ENCODE measurements around the gene STARD3. TPM values are rescaled to one million over a fixed set of nuclear protein-coding genes. Genes with fewer than 3 reads are reported as not detected.

STARD3 gene
- total and polyA plus RNA-seq, 7 donors = 21.0 to 59.2 (median 37.0) TPM

- no peak for TF ChIP-seq EP300 (IDR thresholded peaks at IDR 0.05)
- TF ChIP-seq POLR2A (IDR thresholded peaks at IDR 0.05) = no peak
- TF ChIP-seq POLR2AphosphoS5 (IDR thresholded peaks at IDR 0.05) = no peak
- no peak for TF ChIP-seq CTCF (IDR thresholded peaks at IDR 0.05)
- Histone ChIP-seq H3K4me3 (no peak overlapping the region), H3K4me1 (peaks cover 0 to 19% (median 15%) of the 10 kb centered on the region in 4 donors), H3K36me3 (no peaks in the 10 kb centered on the region), H3K27ac (no peak overlapping the region), H3K27me3 (peaks cover 0 to 33% (median 25%) of the 10 kb centered on the region in 3 donors), H3K9me3 (no peaks in the 10 kb centered on the region)
- 55 to 60% methylated on average over 6 of the region's 6 CpGs for WGBS, 2 donors
- intact Hi-C loops (cut with DNase I) = no loop called here
- DNase-seq = no peak
These were observed 21.5 kb upstream of the STARD3 start for GRCh38 chr17:39615434-39615833.

GRCh38 chr17:39617100-39617445 is 19.9 kb upstream of the STARD3 start:
- H3K36me3 ChIP-seq = no peaks in the 10 kb centered on the region
- no peak for DNase-seq
- intact Hi-C loops (cut with DNase I) = no loop called here
- peaks cover 0 to 31% (median 20%) of the 10 kb centered on the region in 3 donors for H3K27me3 ChIP-seq
- H3K9me3 ChIP-seq = no peaks in the 10 kb centered on the region
- peaks cover 0 to 20% (median 17%) of the 10 kb centered on the region in 4 donors for H3K4me1 ChIP-seq
- WGBS, 2 donors = 79 to 90% methylated on average over 3 of the region's 3 CpGs
- TF ChIP-seq POLR2AphosphoS5 (IDR thresholded peaks at IDR 0.05) (no peak), POLR2A (IDR thresholded peaks at IDR 0.05) (no peak), CTCF (IDR thresholded peaks at IDR 0.05) (no peak), EP300 (IDR thresholded peaks at IDR 0.05) (no peak)
- H3K4me3 ChIP-seq = no peak overlapping the region
- no peak overlapping the region for H3K27ac ChIP-seq

GRCh38 chr17:39617446-39618245 is 19.3 kb upstream of the STARD3 start:
- TF ChIP-seq CTCF (IDR thresholded peaks at IDR 0.05) (no peak), POLR2AphosphoS5 (IDR thresholded peaks at IDR 0.05) (no peak), EP300 (IDR thresholded peaks at IDR 0.05) (no peak), POLR2A (IDR thresholded peaks at IDR 0.05) (no peak)
- peak; percentile 85 for DNase-seq
- Histone ChIP-seq H3K9me3 (no peaks in the 10 kb centered on the region), H3K4me3 (peak overlapping the region; percentile 27 to 70 (median 58)), H3K36me3 (no peaks in the 10 kb centered on the region), H3K27ac (peak overlapping the region; percentile 60 to 77 (median 69)), H3K4me1 (peaks cover 0 to 26% (median 21%) of the 10 kb centered on the region in 4 donors), H3K27me3 (peaks cover 0 to 25% (median 14%) of the 10 kb centered on the region in 3 donors)
- 1% methylated on average over 79 of the region's 79 CpGs for WGBS, 2 donors
- intact Hi-C loops (cut with DNase I) = no loop called here

GRCh38 chr17:39618246-39618913 is 18.6 kb upstream of the STARD3 start:
- H3K4me3 ChIP-seq = peak overlapping the region; percentile 27 to 70 (median 58)
- TF ChIP-seq EP300 (IDR thresholded peaks at IDR 0.05) (no peak), POLR2A (IDR thresholded peaks at IDR 0.05) (no peak), CTCF (IDR thresholded peaks at IDR 0.05) (no peak), POLR2AphosphoS5 (IDR thresholded peaks at IDR 0.05) (no peak)
- WGBS, 2 donors = 2 to 4% methylated on average over 33 of the region's 33 CpGs
- no peak for DNase-seq
- peaks cover 0 to 18% (median 10%) of the 10 kb centered on the region in 3 donors for H3K27me3 ChIP-seq
- intact Hi-C loops (cut with DNase I) = no loop called here
- H3K27ac ChIP-seq = peak overlapping the region; percentile 60 to 77 (median 69)
- H3K9me3 ChIP-seq = no peaks in the 10 kb centered on the region
- peaks cover 0 to 30% (median 25%) of the 10 kb centered on the region in 4 donors for H3K4me1 ChIP-seq
- no peaks in the 10 kb centered on the region for H3K36me3 ChIP-seq

Data from sigmoid colon (tissue), 7 donors.